Measurements from ENCODE around the gene SAP130. TPM values are rescaled to one million over a fixed set of nuclear protein-coding genes. Genes with fewer than 3 reads are reported as not detected.
"Not testable (repeated sequence)": the region's sequence is repeated elsewhere in the genome, so short reads cannot be mapped to it uniquely, and the experiment has no call there.

The SAP130 gene
- total RNA-seq, 1 donor from 2014 or later = 3.8 TPM

DNA sequence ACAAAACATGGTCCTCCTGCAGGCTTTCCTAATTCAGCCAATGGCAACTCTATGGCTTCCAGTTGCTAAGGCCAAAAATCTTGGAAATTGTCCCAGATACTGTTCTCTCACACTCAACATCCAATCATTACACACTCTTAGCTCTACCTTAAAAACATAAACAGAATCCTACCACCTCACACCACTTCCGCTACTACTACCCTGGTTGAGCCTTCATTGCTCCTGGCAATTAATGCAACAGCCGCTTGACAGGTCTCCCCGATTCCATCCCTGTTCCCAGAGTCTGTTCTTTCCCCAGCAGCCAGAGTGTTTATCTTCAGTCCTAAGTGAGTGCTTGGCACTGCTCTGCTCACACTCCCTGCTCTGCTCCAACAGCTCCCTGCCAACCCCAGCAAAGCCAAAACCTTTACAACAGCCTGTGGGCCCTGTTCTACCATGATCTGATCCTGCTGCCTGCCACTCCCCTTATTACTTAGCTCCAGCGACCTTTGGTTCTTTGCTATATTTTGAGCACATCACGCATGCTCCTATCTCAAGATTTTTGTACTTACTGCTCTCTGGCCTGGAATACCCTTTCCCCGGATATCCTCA, 74.6 kb downstream of the SAP130 start:
- no peak for DNase-seq

DNA sequence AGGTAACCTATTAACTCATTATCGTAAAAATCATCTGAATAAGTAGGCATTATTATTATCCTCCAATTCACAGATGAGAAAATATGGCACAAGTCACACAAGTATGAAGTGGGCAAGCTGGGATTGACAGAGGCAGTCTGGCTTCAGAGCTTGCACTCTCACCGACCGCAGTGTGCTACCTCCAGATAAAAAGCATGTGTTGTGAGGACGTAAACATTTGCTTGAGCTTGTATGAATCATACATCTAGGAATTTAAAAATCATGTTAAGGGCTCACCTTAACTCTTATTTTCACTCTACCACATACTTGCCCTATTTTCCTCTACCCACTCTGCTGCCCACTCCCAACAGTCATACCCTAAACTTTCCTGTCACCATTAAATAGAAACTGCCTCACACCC, 76.8 kb downstream of the SAP130 start:
- no peak for DNase-seq

DNA sequence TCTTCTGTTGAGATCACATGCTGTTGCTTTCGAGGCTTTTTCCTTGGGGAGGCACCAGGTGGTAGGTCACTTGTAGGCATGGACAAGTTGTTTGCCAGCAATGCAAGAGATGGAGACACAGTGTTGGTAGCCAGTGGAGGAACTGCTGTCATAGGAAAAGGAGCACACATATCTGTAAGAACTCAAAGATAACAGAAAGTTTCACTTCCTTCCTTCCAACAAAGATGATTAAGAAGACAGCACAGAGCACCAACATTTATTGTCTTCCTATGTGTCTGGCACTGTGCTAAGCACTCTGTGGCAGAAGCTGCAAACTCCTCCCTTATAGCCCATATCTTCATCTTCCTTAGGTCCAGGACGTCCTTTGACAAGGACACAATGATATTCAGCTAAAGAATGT, 77.6 kb downstream of the SAP130 start:
- no peak for DNase-seq

DNA sequence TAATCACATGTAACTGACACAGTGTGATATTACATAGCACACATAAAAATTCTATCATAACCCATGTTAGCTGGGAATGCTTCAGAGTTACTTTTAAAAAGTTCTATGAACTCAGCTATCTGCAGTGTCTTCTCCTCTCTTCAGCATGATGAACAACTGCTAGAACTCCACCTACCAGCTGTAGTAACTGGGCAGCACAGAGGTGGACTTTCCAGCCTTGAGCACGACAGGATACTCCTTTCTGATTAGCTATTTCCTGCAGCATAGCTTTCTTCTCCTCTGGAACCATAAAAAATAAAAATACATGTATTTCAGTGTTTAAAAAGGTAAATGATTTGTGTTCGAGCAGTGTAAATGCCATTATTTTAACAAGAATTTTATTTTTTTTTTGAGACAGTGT, 82.6 kb downstream of the SAP130 start:
- DNase-seq = no peak

DNA sequence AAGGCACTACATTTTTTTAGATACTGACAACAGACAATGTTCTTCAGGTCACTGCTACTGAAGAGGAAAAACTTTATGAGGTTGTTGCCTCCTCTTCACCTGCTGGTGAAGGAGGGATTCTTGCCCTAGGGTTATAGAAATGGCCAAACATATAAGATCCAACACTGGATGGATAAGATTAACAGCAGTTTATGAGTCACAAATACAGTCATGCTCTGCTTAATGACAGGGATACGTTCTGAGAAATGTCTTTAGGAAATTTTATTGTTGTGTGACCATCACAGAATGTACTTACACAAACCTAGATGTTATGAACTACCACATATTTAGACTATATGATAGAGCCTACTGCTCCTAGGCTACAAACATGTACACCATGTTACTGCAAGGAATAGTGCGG, 84.7 kb downstream of the SAP130 start:
- DNase-seq = no peak

DNA sequence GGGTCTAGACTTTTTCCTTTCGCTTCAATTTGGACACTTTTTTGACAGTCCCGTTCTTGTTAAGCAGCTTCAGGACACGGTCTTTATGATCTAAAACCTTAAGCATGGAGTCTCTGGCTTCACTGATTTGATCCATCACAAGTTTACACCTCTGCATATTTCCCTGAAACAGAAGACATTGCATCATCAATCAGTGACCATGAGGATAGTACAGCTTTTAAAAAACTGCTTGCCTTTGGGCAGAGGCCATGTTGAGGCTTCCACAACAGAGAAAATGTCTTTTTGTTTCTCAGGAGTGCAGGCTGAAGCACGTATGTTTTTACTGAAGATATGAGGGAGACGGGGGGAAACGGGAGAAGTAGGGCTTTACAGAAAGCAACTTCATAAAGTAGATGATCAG, 85.9 kb downstream of the SAP130 start:
- DNase-seq = no peak

DNA sequence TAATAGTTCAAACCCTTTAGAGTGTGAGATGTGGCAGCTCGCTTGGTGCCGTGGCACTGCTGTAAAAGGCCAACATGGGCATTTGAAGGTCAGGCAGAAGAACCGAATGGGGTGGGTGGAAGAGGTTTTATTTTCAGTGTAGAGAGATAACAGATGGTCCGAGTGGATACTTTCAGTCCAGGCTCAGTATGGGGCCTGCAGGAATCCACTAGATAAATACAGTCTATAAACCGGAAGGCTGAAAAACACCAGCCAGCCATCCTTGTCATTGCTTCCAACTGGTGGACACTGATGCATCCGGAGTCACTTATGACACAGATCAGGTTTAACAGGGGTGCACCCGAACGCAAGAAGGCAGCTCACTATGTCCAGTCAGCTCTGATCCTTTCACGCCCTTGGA, 86.4 kb downstream of the SAP130 start:
- DNase-seq = no peak

DNA sequence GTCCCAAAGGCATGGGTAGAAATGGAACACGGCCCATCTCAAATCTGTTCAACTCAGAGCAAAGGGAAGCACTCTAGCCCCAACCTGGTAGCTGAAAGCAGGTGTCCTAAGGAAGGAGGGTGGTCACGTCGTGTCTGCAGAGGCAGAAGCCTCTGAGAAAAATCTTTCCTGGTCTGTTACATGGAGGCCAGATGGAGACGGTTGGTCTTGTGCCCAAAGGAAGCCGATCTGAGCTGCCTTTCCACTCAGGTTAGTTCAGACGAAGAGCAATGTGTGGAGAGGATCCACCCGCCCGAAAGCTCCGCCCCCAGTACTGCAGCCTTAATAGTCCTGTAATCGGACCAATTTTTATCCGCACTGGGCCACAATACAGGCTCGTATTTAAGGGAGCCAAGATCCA, 87.2 kb downstream of the SAP130 start:
- no peak for DNase-seq

DNA sequence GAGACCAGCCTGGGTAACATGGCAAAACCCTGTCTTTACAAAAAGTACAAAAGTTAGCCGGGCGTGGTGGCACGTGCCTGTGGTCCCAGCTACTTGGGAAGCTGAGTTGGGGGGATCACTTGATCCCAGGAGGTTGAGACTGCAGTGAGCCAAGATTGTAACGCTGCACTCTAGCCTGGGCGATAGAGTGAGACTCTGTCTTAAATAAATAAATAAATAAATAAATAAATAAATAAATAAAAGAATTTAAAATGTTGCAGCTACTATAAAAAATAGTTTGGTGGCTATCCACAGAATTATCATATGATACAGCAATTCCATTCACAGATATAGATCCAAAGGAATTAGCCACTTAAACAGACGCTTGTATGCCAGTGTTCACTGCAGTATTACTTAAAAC, 92.5 kb downstream of the SAP130 start:
- no peak for DNase-seq

DNA sequence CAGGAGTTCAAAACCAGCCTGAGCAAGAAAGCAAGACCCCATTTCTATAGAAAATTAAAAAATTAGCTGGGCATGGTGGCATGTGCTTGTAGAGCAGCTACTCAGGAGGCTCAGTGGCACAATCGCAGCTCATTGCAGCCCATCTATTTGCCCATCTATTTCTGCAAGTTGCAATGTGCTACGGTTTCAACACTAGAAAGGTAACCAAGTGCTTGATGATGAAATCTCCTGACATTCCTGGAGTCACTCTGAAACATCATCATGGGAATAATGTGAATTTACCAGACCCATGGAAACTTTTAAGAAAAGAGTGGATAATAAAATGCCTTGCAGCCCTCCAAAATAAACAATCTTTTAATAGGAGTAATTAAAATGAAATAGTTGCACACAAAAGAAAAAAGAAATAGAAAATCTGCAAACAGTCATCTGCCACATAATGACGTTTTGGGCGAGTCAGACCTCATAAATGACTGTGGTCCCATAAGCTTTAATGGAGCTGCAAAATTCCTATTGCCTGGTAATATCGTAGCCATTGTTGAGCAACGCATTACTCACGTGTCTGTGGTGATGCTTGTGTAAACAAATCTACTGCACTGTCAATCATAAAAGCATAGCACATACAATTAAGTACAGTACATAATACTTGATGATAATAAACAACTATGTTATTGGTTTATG, 95.5 kb downstream of the SAP130 start:
- no peak for DNase-seq

DNA sequence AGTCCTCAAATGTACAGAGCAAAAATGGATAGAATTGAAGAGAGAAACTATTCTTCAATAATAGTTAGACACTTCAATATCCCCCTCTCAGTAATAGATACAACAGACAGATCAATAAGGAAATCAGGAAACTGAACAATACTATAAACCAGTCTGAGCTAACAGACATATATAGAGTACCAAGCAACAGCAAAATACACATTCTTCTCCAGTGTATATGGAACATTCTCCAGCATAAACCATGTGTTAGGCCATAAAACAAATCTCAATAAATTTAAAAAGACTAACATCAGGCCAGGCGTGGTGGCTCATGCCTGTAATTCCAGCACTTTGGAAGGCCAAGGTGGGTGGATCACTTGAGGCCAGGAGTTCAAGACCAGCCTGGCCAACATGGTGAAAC, 98.4 kb downstream of the SAP130 start:
- no peak for DNase-seq

DNA sequence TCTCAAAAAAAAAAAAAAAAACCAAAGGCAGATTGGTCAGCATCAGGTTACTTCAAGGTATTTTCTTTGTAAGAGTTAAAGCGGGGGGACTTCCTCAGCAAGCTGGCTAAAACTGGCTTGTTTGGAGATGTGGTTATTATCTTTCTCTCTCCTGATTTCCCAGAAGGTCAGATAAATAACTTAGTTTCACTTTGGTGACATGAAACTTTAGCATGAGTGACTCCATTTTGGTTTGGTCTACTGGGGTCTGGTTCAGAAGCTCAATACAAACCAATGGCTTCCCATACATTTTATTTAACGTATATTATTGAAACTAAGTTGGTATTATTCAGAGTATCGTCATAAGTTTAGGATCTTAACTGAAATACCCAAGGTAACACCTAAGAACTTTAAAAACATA, 100.5 kb downstream of the SAP130 start:
- DNase-seq = no peak

DNA sequence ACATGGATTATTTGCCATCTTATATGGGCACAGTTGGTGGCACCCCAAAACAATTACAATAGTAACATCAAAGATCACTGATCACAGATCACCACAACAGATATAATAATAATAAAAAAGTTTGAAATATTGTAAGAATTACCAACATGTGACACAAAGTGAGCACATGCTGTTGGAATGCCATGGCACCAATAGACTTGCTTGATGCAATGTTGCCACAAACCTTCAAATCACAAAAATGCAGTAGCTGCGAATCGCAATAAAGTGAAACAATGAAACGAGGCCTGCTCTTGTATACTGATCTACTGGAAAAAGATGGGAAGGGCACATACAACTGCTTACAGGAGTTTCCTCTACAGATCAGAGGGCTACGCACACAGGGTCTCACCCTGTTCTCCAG, 109.9 kb downstream of the SAP130 start:
- DNase-seq = no peak

DNA sequence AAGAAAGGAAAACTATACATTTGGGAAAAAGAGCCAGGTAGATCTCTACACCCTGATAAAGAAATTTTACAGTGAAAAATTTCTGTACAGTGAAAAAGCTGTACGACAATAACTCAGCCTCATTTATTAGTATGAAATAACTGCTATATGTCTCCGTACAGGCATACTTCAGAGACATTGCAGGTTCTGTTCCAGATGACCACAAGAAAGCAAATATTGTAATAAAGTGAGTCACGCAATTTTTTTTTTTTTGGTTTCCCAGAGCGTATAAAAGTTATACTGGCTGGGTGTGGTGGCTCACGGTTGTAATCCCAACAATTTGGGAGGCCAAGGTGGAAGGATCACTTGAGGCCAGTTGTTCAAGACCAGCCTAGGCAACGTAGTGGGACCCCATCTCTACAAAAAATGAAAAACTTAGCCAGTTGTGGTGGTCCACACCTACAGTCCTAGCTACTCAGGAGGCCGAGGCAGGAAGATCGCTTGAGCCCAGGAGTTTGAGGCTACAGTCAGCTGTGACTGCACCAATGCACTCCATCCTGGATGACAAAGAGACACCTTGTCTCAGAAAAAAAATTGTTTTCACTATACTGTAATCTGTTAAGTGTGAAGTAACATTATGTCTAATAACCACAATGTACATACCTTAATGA, 113.9 kb downstream of the SAP130 start:
- DNase-seq = no peak

DNA sequence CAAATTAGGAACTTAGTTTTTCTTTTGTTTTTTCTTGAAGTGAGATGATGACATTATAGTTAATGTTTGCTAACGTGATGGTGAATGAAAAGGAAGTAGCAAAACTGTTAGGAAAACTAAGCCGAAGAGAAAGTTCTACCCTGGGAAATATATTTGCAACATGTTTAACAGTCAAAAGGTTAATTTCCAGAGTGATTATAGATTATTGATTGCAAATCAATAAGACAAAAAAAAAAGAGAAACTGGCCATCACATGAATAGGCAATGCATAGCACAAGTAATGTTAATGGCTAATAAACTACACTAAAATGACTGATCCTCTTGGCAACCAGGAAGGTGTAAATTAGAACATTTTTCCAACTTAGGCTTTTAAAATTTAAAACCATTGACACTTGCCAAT, 116.1 kb downstream of the SAP130 start:
- DNase-seq = no peak

DNA sequence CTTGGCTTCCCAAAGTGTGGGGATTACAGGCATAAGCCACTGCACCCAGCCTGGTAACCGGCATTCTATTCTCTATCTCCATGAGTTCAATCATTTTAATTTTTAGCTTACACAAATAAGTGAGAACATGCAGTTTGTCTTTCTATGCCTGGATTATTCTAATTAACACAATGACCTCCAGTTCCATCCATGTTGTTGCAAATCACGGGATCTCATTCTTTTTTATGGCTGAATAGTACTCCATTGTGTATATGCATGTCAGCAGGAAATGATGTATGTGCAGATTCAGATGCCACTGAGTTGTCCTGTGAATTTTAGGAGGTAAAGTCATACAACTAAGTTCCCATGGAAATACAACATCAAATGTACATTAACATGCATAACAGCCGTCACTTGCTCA, 117.4 kb downstream of the SAP130 start:
- no peak for DNase-seq

DNA sequence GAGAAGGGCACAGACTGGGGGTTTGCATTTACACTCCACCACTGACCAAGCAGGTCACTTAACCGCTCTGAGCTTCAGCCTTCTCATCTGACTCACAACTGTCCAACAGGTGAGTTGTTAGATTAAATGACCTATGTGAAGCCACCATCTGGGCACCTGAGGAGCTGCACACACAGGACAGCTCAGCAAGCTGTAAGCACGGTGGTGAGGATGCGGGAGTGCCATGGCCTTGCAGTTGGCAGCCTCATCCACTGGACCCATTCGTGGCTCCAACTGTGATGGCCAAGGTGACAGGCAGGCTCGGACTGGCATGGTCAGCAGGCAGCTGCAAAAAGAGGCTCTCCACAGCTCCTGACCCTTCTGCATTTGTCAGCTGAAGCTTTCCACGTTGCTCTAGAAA, 118.8 kb downstream of the SAP130 start:
- DNase-seq = no peak

DNA sequence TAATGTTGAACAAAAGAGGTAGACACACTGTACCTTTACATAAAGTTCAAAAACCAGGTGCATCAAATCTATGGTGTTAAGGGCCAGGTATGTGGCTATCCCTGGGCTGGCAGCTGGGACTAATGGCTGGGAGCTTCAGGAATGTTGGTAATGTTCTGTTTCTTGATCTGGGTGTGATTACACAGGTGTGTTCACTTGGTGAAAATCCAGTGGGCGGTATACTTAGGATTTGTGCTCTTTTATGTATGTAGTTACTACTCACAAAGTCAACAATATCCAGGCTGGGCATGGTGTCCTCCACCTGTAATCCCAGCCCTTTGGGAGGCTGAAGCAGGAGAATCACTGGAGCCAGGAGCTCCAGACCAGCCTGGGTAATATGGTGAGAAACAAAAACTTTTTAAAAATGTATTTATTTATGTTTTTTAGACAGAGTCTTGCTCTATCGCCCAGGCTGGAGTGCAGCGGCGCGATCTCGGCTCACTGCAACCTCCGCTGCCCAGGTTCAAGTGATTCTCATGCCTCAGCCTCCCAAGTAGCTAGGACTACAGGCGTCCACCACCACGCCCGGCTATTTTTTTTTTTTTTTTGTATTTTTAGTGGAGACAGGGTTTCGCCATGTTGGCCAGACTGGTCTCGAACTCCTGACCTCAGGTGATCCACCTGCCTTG, 120.0 kb downstream of the SAP130 start:
- not testable (repeated sequence) for DNase-seq

DNA sequence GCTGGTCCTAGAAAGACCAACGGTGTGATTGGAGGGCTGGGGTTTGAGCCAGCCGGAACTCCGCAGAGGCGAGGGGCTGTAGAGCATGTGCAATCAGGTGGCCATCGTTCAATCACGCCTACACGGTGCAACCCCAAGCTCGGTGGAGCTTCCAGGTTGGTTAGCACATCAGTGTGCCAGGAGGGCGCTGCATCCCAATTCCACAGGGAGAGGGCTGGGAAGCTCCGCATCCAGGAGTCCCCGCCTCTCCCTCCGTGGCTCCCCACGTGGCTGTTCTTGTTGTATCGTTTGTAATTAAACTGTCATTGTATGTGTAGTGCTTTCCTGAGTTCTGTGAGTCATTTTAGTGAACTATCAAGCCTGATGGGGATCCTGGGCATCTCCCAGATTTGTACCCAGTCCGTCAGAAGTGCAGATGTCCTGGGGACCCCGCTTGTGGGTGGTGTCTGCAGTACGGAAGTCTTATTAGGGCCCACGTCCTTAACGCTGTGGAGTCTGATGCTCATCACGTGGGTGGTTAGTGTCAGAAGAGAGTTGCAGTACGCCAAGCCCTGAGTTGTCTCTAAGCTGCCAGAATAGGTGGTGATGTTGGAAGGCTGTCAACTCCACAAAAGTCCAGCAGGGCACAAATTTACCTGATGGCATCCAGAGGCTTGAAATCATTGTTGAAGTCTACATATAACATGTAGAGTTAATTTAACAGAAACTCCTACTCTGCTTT, 121.5 kb downstream of the SAP130 start:
- no peak for DNase-seq

DNA sequence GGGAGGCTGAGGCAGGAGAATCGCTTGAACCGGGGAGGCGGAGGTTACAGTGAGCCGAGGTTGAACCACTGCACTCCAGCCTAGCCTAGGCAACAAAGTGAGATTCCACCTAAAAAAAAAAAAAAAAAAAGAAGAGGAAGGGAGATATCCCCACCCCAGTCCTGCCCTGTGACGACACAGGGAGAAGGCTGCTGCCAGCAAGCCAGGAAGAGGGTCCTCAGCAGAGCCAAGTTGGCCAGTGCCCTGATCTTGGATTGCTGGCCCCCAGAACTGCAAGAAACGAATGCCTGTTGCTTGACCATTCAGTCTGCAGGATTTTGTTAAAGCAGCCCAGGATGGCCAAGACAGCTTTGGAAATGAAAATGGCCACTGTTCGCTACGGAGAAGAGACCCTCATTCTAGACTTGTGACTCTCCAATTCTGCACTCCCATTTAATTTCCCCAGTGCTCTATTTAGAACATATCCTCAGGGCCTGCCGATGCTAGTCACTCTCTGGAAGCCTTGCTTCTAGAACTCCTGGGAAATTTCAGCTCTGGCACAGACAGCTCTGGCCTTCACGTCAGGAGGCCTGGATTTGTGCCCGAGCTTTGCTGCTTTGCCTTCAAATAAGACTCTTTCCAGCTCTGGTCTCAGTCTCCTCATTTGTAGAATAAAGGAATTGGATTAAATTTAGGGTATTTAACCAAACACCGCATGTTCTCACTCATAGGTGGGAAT, 126.4 kb downstream of the SAP130 start:
- peak; percentile 36 for DNase-seq

DNA sequence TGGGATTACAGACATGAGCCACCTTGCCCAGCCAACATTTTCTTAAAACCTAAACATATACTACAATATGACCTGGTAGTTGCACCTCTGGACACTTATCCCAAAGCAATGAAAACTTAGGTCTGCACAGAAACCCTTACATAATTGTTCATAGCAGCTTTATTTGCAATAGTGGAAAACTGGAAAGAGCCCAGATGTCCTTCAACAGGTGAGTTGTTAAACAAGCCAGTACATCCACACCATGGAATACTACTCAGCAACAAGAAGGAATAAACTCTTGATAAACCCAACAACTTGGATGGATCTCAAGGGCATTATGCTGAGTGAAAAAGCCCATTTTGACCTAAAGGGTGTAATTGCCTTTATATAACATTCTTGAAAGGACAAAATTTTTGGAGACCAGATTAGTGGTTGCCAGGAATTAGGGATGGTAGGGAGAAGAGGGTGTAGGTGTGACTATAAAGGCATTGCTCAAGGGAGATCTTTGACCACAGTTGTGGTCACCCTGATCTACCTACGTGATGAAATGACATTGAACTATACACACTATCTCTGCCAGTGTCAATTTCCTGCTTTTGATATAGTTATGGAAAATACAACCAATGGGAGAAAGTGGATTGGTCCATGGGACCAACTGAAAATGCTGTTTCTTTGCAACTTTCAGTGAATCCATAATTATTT, 130.2 kb downstream of the SAP130 start:
- DNase-seq = no peak

DNA sequence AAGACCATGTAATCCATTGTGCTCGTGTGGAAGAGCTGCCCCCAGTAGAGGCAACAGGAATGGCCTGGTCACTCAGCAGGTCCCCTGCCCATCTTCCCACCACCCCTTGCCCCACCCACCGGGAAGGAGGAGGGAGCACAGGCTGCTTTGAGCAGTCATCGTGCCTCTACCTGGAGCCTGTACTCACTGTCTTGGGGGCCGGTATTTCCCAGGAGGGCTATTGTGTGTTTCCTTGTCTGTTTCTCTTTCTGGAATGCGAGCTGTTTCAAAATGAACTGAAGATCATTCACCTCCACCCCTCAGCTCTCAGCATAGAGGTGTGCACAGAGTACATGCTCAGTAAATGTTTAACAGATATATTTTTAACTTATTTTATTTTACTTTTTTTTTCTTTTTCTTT, 134.4 kb downstream of the SAP130 start:
- no peak for DNase-seq
